HCT116 (cell line): ENCODE data around the gene PLP2. TPM values are rescaled to one million over a fixed set of nuclear protein-coding genes. Genes with fewer than 3 reads are reported as not detected.
A peak's percentile ranks its signal among the peaks of the same experiment; 100 is the strongest.
"Not testable (repeated sequence)": the region's sequence is repeated elsewhere in the genome, so short reads cannot be mapped to it uniquely, and the experiment has no call there.

Source experiments
- ATAC-seq: fragments of 200-7000 bp; cut with Tn5 transposase; 2 replicates; pipeline ENCODE4 v1.9.1; 2020; ENCODE audit warnings: mild to moderate bottlenecking, moderate library complexity
- BruUV-seq: library from RNA; stranded (reverse); fragments of 400-500 nt; replicated peaks from 2 replicates; lab custom pipeline; 2021; lab: Mats Ljungman, UMichigan
- CTCF ChIA-PET: fragments of 300-600 bp; sonication (Branson Sonifier 250); formaldehyde crosslinking; loops from one replicate; lab custom pipeline; 2021; ENCODE audit warnings: antibody characterized with exemption; lab: Charles Lee
- POLR2A ChIA-PET: fragments of 300-600, 350-600 bp; sonication (Branson Sonifier 250); formaldehyde crosslinking; loops from one replicate; lab custom pipeline; 2021; ENCODE audit warnings: antibody characterized with exemption; lab: Charles Lee
- RAD21 ChIA-PET, 2 experiments: fragments of 300-600 bp; sonication (Branson Sonifier 250); formaldehyde crosslinking; loops; one replicate each; lab custom pipeline; 2023; ENCODE audit warnings: low total read pairs in 2 of 2; ENCODE audit not compliant: uncharacterized antibody in 2 of 2, unreplicated experiment in 2 of 2, low non-redundant PET in 1 of 2; lab: Charles Lee
- DNase-seq: peaks from one replicate; pipeline ENCODE4 v3.0.0-alpha.2; 2010; ENCODE audit warnings: low read depth, low spot score
- H2AFZ ChIP-seq: fragments of 200-600 bp; shearing (Covaris generic), sonication (generic); 2 replicates; pipeline ENCODE4 v1.6.1; 2017; ENCODE audit warnings: low read depth, mixed run types, mixed read lengths, antibody characterized with exemption, low read length; ENCODE audit not compliant: poor library complexity, severe bottlenecking
- H3K27ac ChIP-seq: 2 replicates; pipeline ENCODE4 v1.5.1; 2012; ENCODE audit warnings: low read depth, low read length
- H3K27me3 ChIP-seq: fragments of 200-600 bp; sonication (generic); 2 replicates; pipeline ENCODE4 v1.6.1; 2016; ENCODE audit warnings: mixed run types, low read length, mixed read lengths; ENCODE audit not compliant: insufficient read depth
- H3K36me3 ChIP-seq, 2 experiments: fragments of 200-500 bp in 1 of 2; fragments of 200-600 bp in 1 of 2; sonication (Bioruptor generic) in 1 of 2; sonication (generic) in 1 of 2; 2 replicates each; pipeline versions ENCODE4 v1.5.1 to v1.6.1; 2014 to 2016; ENCODE audit warnings: low read length in 2 of 2, inconsistent platforms in 1 of 2, mixed read lengths in 1 of 2, mixed run types in 1 of 2; ENCODE audit not compliant: insufficient read depth in 2 of 2, control insufficient read depth in 1 of 2
- H3K4me1 ChIP-seq, 2 experiments: fragments of 200-600 bp in 1 of 2; sonication (generic) in 1 of 2; 2 replicates each; pipeline versions ENCODE4 v1.5.1 to v1.6.1; 2012 to 2017; ENCODE audit warnings: low read length in 2 of 2, inconsistent platforms in 1 of 2, mild to moderate bottlenecking in 1 of 2, mixed read lengths in 1 of 2, mixed run types in 1 of 2, moderate library complexity in 1 of 2; ENCODE audit not compliant: insufficient read depth in 2 of 2, control insufficient read depth in 1 of 2
- H3K4me2 ChIP-seq: fragments of 200-600 bp; sonication (generic); 2 replicates; pipeline ENCODE4 v1.6.1; 2017; ENCODE audit warnings: mixed run types, low read length, mixed read lengths
- H3K4me3 ChIP-seq, 2 experiments: fragments of 200-600 bp in 1 of 2; sonication (generic) in 1 of 2; replicated peaks in 1 of 2; 2 replicates each; pipeline ENCODE4 v1.5.1; 2011 to 2016; ENCODE audit warnings: low read length in 2 of 2, control low read depth in 1 of 2, low read depth in 1 of 2, mild to moderate bottlenecking in 1 of 2, mixed read lengths in 1 of 2, mixed run types in 1 of 2
- H3K79me2 ChIP-seq: fragments of 200-600 bp; sonication (generic); 2 replicates; pipeline ENCODE4 v1.6.1; 2017; ENCODE audit warnings: mild to moderate bottlenecking, mixed run types, low read length, moderate library complexity, mixed read lengths; ENCODE audit not compliant: insufficient read depth
- H3K9ac ChIP-seq: fragments of 200-600 bp; sonication (generic); 2 replicates; pipeline ENCODE4 v1.6.1; 2016; ENCODE audit warnings: low read length, mixed read lengths
- H3K9me2 ChIP-seq: fragments of 200-600 bp; sonication (generic), shearing (Covaris generic); 2 replicates; pipeline ENCODE4 v1.6.1; 2017; ENCODE audit warnings: mixed run types, mild to moderate bottlenecking, moderate library complexity; ENCODE audit not compliant: insufficient read depth
- H3K9me3 ChIP-seq, 2 experiments: fragments of 200-500 bp in 1 of 2; fragments of 200-600 bp in 1 of 2; sonication (Bioruptor generic) in 1 of 2; sonication (generic) in 1 of 2; 2 replicates each; pipeline ENCODE4 v1.6.1; 2014 to 2017; ENCODE audit warnings: low read length in 2 of 2, mixed read lengths in 2 of 2, inconsistent platforms in 1 of 2, low read depth in 1 of 2, mild to moderate bottlenecking in 1 of 2, mixed run types in 1 of 2, moderate library complexity in 1 of 2; ENCODE audit not compliant: control insufficient read depth in 1 of 2, insufficient read depth in 1 of 2
- H4K20me1 ChIP-seq: fragments of 200-600 bp; sonication (generic), shearing (Covaris generic); 2 replicates; pipeline ENCODE4 v1.6.1; 2017; ENCODE audit warnings: mixed run types, mild to moderate bottlenecking, moderate library complexity; ENCODE audit not compliant: insufficient read depth
- CBX3 ChIP-seq: IDR thresholded peaks from 2 replicates; pipeline ENCODE4 v1.6.1; 2012; ENCODE audit warnings: low read depth
- EZH2 ChIP-seq: fragments of 200-600 bp; sonication (generic); IDR thresholded peaks from 2 replicates; pipeline ENCODE4 v1.6.1; 2017; ENCODE audit warnings: antibody characterized with exemption, mixed run types
- POLR2AphosphoS5 ChIP-seq: IDR thresholded peaks from 2 replicates; pipeline ENCODE4 v1.6.1; 2011; ENCODE audit warnings: mild to moderate bottlenecking, low read depth, low read length, moderate library complexity
- intact Hi-C: fragments of 100-400 bp; cut with micrococcal nuclease; formaldehyde crosslinking; loops from 2 replicates; pipeline ENCODE4 v1.10.0; 2022
- total RNA-seq: library from RNA; stranded (reverse); gene quantifications from one replicate; pipeline ENCODE4 v1.2.1, GENCODE V29; 2021; ENCODE audit not compliant: unreplicated experiment
- TF ChIP-seq, protein P1 (sequence below): IDR thresholded peaks from 2 replicates; pipeline ENCODE4 v1.6.1; 2012
- TF ChIP-seq, protein P2 (sequence below), 3 experiments: fragments of 200-600 bp in 1 of 3; sonication (generic) in 1 of 3; IDR thresholded peaks in 2 of 3; conservative IDR thresholded peaks in 1 of 3; 2 replicates each; pipeline ENCODE4 v1.5.1; 2012 to 2017; ENCODE audit warnings: low read depth in 2 of 3, low read length in 2 of 3, antibody characterized with exemption in 1 of 3, borderline replicate concordance in 1 of 3, control low read depth in 1 of 3, mild to moderate bottlenecking in 1 of 3, mixed read lengths in 1 of 3, mixed run types in 1 of 3, moderate library complexity in 1 of 3; ENCODE audit not compliant: insufficient read depth in 1 of 3

PLP2 gene
- total RNA-seq, 1 experiment from 2014 or later, result 207 TPM

- Histone ChIP-seq H3K36me3 (no peaks in the 10 kb centered on the region), H3K27ac (no peak overlapping the region), H3K4me1 (peaks cover 0 to 4% of the 10 kb centered on the region in 2 experiments; a peak in 1 of 4 replicates), H3K4me2 (no peak overlapping the region), H3K9me2 (no peaks in the 10 kb centered on the region), H3K9me3 (no peaks in the 10 kb centered on the region), H3K27me3 (no peaks in the 10 kb centered on the region), H3K9ac (no peak overlapping the region), H2AFZ (no peak overlapping the region), H3K4me3 (no peak overlapping the region), H4K20me1 (no peaks in the 10 kb centered on the region), H3K79me2 (no peaks in the 10 kb centered on the region)
- BruUV-seq, result no TSS peak
- ATAC-seq (no peak), DNase-seq (no peak)
- ChIA-PET CTCF (no interaction called here), POLR2A (no interaction called here), RAD21 (no interaction called here)
- TF ChIP-seq EZH2, result no peak
- TF ChIP-seq, protein P1, sequence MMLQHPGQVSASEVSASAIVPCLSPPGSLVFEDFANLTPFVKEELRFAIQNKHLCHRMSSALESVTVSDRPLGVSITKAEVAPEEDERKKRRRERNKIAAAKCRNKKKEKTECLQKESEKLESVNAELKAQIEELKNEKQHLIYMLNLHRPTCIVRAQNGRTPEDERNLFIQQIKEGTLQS, result no peak
- no peak for TF ChIP-seq CBX3
- TF ChIP-seq, protein P2, sequence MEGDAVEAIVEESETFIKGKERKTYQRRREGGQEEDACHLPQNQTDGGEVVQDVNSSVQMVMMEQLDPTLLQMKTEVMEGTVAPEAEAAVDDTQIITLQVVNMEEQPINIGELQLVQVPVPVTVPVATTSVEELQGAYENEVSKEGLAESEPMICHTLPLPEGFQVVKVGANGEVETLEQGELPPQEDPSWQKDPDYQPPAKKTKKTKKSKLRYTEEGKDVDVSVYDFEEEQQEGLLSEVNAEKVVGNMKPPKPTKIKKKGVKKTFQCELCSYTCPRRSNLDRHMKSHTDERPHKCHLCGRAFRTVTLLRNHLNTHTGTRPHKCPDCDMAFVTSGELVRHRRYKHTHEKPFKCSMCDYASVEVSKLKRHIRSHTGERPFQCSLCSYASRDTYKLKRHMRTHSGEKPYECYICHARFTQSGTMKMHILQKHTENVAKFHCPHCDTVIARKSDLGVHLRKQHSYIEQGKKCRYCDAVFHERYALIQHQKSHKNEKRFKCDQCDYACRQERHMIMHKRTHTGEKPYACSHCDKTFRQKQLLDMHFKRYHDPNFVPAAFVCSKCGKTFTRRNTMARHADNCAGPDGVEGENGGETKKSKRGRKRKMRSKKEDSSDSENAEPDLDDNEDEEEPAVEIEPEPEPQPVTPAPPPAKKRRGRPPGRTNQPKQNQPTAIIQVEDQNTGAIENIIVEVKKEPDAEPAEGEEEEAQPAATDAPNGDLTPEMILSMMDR (IDR thresholded peaks at IDR 0.05 in 2 of 3, conservative IDR thresholded peaks at IDR 0.05 in 1 of 3; ENCODE audit: borderline replicate concordance in 1 of 3, insufficient read depth in 1 of 3, low read depth in 2 of 3, low read length in 2 of 3), result no peak
- no peak for TF ChIP-seq POLR2AphosphoS5
- intact Hi-C loops, result no loop called here
Measured at GRCh38 chrX:49147936-49148335, 23.8 kb upstream of the PLP2 start.

GRCh38 chrX:49148390-49149100 lies 23.2 kb upstream of the PLP2 start:
- H3K4me1 ChIP-seq, H2AFZ ChIP-seq, H3K36me3 ChIP-seq, H3K4me3 ChIP-seq, ATAC-seq, BruUV-seq, H3K9ac ChIP-seq, H3K79me2 ChIP-seq, POLR2A ChIA-PET, H3K27ac ChIP-seq, H4K20me1 ChIP-seq, H3K9me3 ChIP-seq, CTCF ChIA-PET, intact Hi-C loops, DNase-seq, H3K27me3 ChIP-seq, H3K9me2 ChIP-seq, RAD21 ChIA-PET: not testable (repeated sequence)
- H3K4me2 ChIP-seq, result peak overlapping the region; percentile 9; the same call in 1 of the 2 replicates

DNA sequence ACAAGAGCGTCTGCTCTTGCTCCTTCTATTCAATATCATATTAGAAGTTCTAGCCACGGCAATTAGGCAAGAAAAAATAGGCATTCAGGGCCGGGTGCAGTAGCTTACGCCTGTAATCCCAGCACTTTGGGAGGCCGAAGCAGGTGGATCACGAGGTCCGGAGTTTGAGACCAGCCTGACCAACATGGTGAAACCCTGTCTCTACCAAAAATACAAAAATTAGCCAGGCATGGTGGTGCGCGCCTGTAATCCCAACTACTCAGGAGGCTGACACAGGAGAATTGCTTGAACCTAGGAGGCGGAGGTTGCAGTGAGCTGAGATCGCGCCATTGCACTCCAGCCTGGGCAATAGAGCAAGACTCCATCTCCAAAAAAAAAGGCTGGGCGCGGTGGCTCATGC lies 22.4 kb upstream of the PLP2 start:
- intact Hi-C loops, BruUV-seq, H3K4me1 ChIP-seq, ATAC-seq, H3K9ac ChIP-seq, H3K27me3 ChIP-seq, H3K36me3 ChIP-seq, H3K4me3 ChIP-seq, CTCF ChIA-PET, H3K79me2 ChIP-seq, H3K9me3 ChIP-seq, POLR2A ChIA-PET, H4K20me1 ChIP-seq, H3K27ac ChIP-seq, DNase-seq, H2AFZ ChIP-seq, RAD21 ChIA-PET, H3K9me2 ChIP-seq: not testable (repeated sequence)
- peak overlapping the region; percentile 9; the same call in 1 of the 2 replicates for H3K4me2 ChIP-seq
